Lower lobe of right lung (tissue), 2 donors: ENCODE data around the gene ANKRD63. TPM values are rescaled to one million over a fixed set of nuclear protein-coding genes. Genes with fewer than 3 reads are reported as not detected.

Experiments used
- ATAC-seq, 2 donors: fragments of 200-7000 bp; cut with Tn5 transposase; one replicate each; pipeline ENCODE4 v1.9.1; 2020 to 2022; ENCODE audit warnings: mild to moderate bottlenecking in 2 of 2, moderate library complexity in 2 of 2
- DNase-seq: peaks from one replicate; pipeline ENCODE4 v3.0.0-alpha.2; 2020
- H3K27ac ChIP-seq: fragments of 200-600 bp; one replicate; pipeline ENCODE4 v1.8.0; 2022
- H3K27me3 ChIP-seq: fragments of 200-600 bp; one replicate; pipeline ENCODE4 v1.8.0; 2022; ENCODE audit warnings: low read depth
- H3K36me3 ChIP-seq: fragments of 200-600 bp; one replicate; pipeline ENCODE4 v1.8.0; 2022; ENCODE audit warnings: mild to moderate bottlenecking
- H3K4me1 ChIP-seq: fragments of 200-600 bp; one replicate; pipeline ENCODE4 v1.8.0; 2022
- H3K4me3 ChIP-seq: fragments of 200-600 bp; one replicate; pipeline ENCODE4 v1.8.0; 2022; ENCODE audit warnings: mild to moderate bottlenecking
- H3K9me3 ChIP-seq: fragments of 200-600 bp; one replicate; pipeline ENCODE4 v1.8.0; 2022
- CTCF ChIP-seq: fragments of 200-600 bp; IDR thresholded peaks from one replicate; pipeline ENCODE4 v1.8.0; 2022; ENCODE audit warnings: antibody characterized with exemption, mild to moderate bottlenecking
- intact Hi-C: fragments of 100-400 bp; cut with DNase I; formaldehyde crosslinking; loops from one replicate; pipeline ENCODE4 v1.11.0; 2022
- total RNA-seq: library from RNA; stranded (reverse); fragmentation: NEBNext Ultra II Directional; extraction: Animal tissue kit (Norgen Biotek cat#: 25700); gene quantifications from one replicate; pipeline ENCODE4 v1.2.1, GENCODE V29; 2021
- donor health status: DM: no; HTN: yes; CAD: no; lungs with severe emphysema.

The ANKRD63 gene
- total RNA-seq, 1 donor from 2014 or later: not detected

GRCh38 chr15:40238532-40239403 is 44.1 kb downstream of the ANKRD63 start, which contains the start of gene PAK6:
PAK6 (plus strand) TSS chr15:40239063; CDS start chr15:40264786, 25,723 bp downstream.
- DNase-seq (peak; percentile 66), ATAC-seq (peak; percentile 77 to 92)
- peaks cover 18% of the 10 kb centered on the region for H3K27me3 ChIP-seq
- no peak within 1 kb of the TSS for H3K27ac ChIP-seq
- H3K4me3 ChIP-seq: peak within 1 kb of the TSS; percentile 39
- H3K36me3 ChIP-seq: no peaks in the 10 kb centered on the region
- TF ChIP-seq CTCF: no peak
- H3K4me1 ChIP-seq: peaks cover 14% of the 10 kb centered on the region
- intact Hi-C loops: no loop called here
- no peaks in the 10 kb centered on the region for H3K9me3 ChIP-seq

GRCh38 chr15:40235201-40235885 is 47.5 kb downstream of the ANKRD63 start:
- no peak for DNase-seq
- TF ChIP-seq CTCF: no peak
- H3K36me3 ChIP-seq: no peaks in the 10 kb centered on the region
- no peaks in the 10 kb centered on the region for H3K9me3 ChIP-seq
- peaks cover 18% of the 10 kb centered on the region for H3K27me3 ChIP-seq
- peak; percentile 24 to 35 for ATAC-seq
- H3K4me1 ChIP-seq: peaks cover 14% of the 10 kb centered on the region
- no peak overlapping the region for H3K4me3 ChIP-seq
- intact Hi-C loops: no loop called here
- H3K27ac ChIP-seq: peak overlapping the region; percentile 10

DNA sequence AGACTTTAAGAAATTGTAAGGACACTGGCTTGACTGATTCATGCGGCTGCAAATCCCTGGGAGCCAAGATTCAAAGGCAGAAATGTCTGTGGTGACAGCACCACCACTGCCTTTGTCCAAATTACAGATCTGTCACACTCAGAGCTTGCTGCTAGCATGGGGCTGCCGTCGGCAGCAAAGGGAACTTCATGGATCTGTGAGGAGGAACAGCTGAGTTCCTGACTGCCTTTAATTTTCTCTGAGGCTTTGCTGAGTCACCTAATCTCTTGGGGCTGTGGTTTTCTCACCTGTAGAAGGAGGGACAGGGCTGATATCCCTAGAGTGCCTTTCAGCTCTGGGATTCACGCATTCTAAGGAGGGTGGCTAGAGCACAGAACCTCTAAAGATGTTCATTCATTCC is 48.1 kb downstream of the ANKRD63 start:
- no peak overlapping the region for H3K4me3 ChIP-seq
- no peak for TF ChIP-seq CTCF
- no peaks in the 10 kb centered on the region for H3K36me3 ChIP-seq
- no peaks in the 10 kb centered on the region for H3K9me3 ChIP-seq
- DNase-seq (no peak), ATAC-seq (no peak)
- intact Hi-C loops: no loop called here
- H3K4me1 ChIP-seq: peaks cover 14% of the 10 kb centered on the region
- H3K27ac ChIP-seq: peak overlapping the region; percentile 10
- H3K27me3 ChIP-seq: peaks cover 12% of the 10 kb centered on the region

DNA sequence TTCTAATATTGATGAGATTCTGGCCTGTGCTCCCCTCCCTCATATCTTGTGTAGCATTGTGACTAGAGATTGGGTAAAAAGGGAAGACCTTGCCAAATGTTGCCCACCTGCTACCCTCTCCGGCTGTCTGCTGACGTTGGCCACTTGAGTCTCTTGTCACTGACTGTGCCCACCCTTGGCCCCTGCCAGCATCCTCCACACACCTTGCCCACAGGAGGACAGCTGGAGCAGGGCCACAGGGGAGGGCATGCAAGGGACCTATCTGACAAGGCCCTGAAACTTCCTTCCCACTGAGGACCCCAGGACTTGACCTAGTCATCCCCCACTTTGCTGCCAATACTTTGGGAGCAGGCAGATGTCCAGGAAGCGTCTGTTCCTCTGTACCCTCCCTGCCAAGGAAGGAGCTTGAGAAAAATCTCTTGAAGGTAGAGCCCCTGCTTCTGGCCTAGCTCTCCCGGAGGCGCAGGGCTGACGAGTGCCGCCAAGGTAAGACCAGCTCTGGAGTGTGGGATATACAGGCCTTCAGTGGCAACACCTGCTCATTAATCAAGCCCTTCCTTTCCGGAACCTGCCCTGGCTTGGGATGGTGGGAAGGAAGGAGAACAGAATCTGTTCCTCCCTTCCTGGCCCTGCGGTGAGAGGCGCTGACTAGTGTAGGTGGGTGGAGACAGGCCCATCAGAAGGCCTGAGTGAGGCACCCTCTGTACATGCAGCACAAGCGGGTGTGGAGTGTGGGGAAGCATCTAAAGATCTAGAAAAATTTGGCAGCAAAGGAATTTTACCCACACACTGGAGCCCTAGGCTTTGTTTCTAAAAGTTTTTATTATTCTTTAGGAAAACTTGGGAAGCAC is 48.9 kb downstream of the ANKRD63 start:
- DNase-seq: no peak
- ATAC-seq: no peak
- Histone ChIP-seq H3K36me3 (no peaks in the 10 kb centered on the region), H3K9me3 (no peaks in the 10 kb centered on the region), H3K27ac (no peak overlapping the region), H3K4me1 (peaks cover 8% of the 10 kb centered on the region), H3K4me3 (no peak overlapping the region), H3K27me3 (peaks cover 4% of the 10 kb centered on the region)
- intact Hi-C loops: no loop called here
- TF ChIP-seq CTCF: no peak

GRCh38 chr15:40232625-40233070 is 50.2 kb downstream of the ANKRD63 start:
- H3K4me1 ChIP-seq: peaks cover 7% of the 10 kb centered on the region
- no peak overlapping the region for H3K4me3 ChIP-seq
- no peaks in the 10 kb centered on the region for H3K9me3 ChIP-seq
- no peaks in the 10 kb centered on the region for H3K27me3 ChIP-seq
- intact Hi-C loops: no loop called here
- ATAC-seq: peak in 1 of 2 donors; percentile 5
- no peak for DNase-seq
- TF ChIP-seq CTCF: no peak
- H3K36me3 ChIP-seq: no peaks in the 10 kb centered on the region
- H3K27ac ChIP-seq: no peak overlapping the region
